ENCODE data around the gene CTIF. TPM values are rescaled to one million over a fixed set of nuclear protein-coding genes. Genes with fewer than 3 reads are reported as not detected.

Gene CTIF
- total RNA-seq, 2 donors from 2014 or later: 30.6 to 61.2 TPM

GRCh38 chr18:48600046-48600445, 61.2 kb downstream of the CTIF start:
- TF ChIP-seq, protein P1, sequence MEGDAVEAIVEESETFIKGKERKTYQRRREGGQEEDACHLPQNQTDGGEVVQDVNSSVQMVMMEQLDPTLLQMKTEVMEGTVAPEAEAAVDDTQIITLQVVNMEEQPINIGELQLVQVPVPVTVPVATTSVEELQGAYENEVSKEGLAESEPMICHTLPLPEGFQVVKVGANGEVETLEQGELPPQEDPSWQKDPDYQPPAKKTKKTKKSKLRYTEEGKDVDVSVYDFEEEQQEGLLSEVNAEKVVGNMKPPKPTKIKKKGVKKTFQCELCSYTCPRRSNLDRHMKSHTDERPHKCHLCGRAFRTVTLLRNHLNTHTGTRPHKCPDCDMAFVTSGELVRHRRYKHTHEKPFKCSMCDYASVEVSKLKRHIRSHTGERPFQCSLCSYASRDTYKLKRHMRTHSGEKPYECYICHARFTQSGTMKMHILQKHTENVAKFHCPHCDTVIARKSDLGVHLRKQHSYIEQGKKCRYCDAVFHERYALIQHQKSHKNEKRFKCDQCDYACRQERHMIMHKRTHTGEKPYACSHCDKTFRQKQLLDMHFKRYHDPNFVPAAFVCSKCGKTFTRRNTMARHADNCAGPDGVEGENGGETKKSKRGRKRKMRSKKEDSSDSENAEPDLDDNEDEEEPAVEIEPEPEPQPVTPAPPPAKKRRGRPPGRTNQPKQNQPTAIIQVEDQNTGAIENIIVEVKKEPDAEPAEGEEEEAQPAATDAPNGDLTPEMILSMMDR (IDR thresholded peaks at IDR 0.05): no peak
- H3K27me3 ChIP-seq: no peaks in the 10 kb centered on the region
- no peaks in the 10 kb centered on the region for H3K36me3 ChIP-seq
- no peaks in the 10 kb centered on the region for H3K9me3 ChIP-seq
- H3K27ac ChIP-seq: peak overlapping the region; percentile 44 to 74
- H3K4me3 ChIP-seq: no peak overlapping the region
- H3K4me1 ChIP-seq: peaks cover 0 to 42% of the 10 kb centered on the region in 2 donors
- DNase-seq (ENCODE audit: low spot score): no peak

DNA sequence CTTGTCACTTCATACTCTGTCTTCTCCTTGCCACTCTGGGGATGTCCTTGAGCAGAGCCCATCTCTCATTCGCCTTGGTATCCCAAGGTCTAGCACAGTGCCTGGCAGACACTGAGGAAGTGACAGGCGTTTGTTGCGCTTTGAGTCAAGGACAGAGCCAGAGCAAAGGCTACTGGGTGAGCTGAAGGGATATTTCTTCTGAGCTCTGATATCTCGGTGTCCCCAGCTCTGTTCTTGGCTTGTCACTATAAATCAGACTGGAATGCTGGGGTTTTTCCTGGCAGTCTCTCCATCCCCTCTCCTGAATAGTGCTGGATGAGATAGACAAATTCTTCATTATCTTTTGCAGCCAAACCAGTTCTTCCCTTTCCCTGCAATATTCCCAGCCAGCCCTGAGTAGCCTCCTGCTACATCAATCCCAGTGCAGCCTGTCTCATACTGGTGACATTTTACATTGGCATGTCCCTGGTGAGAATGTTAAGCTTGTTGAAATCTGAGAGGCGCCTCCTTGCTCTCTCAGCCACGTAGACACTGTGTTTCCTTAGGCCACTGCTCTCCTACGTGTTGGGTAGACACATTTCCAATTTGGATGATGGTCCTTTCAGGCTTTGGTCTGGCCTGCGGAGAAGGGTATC, 61.7 kb downstream of the CTIF start:
- Histone ChIP-seq H3K27me3 (no peaks in the 10 kb centered on the region), H3K36me3 (no peaks in the 10 kb centered on the region), H3K9me3 (no peaks in the 10 kb centered on the region), H3K4me1 (peaks cover 0 to 41% of the 10 kb centered on the region in 2 donors), H3K4me3 (no peak overlapping the region), H3K27ac (peak overlapping the region; percentile 44 to 74)
- TF ChIP-seq, protein P1 (IDR thresholded peaks at IDR 0.05): no peak
- no peak for DNase-seq (ENCODE audit: low spot score)

DNA sequence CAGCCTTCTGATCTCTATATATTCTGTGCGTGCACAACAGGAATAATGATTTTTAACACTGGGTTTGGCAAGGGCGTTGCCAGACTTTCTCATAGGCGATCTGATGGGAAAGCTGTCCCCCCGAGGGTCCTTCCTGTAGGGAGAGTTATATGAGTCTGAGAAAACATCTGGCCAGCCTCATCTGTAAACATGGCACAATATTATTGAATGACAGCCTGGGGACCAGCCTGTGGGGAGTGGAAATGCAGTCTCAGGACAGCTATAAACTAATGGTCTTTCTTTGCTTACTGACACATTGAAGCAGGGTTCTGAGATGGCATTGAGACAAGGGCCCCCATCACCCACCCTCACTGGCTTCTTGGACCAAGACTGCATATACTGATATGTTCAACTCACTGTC, 62.5 kb downstream of the CTIF start:
- H3K9me3 ChIP-seq: no peaks in the 10 kb centered on the region

GRCh38 chr18:48602759-48603390, 64.0 kb downstream of the CTIF start:
- TF ChIP-seq, protein P1 (IDR thresholded peaks at IDR 0.05): no peak
- Histone ChIP-seq H3K9me3 (no peaks in the 10 kb centered on the region), H3K36me3 (no peaks in the 10 kb centered on the region), H3K27me3 (no peaks in the 10 kb centered on the region), H3K4me1 (peaks cover 0 to 55% of the 10 kb centered on the region in 2 donors), H3K4me3 (no peak overlapping the region), H3K27ac (no peak overlapping the region)
- DNase-seq (ENCODE audit: low spot score): no peak

More for the DNA sequence above, 62.5 kb downstream of the CTIF start:
- TF ChIP-seq, protein P1 (IDR thresholded peaks at IDR 0.05): no peak
- no peak for DNase-seq (ENCODE audit: low spot score)
- peaks cover 0 to 47% of the 10 kb centered on the region in 2 donors for H3K4me1 ChIP-seq
- H3K36me3 ChIP-seq: no peaks in the 10 kb centered on the region
- peak overlapping the region; percentile 44 to 74 for H3K27ac ChIP-seq
- no peaks in the 10 kb centered on the region for H3K27me3 ChIP-seq
- no peak overlapping the region for H3K4me3 ChIP-seq

DNA sequence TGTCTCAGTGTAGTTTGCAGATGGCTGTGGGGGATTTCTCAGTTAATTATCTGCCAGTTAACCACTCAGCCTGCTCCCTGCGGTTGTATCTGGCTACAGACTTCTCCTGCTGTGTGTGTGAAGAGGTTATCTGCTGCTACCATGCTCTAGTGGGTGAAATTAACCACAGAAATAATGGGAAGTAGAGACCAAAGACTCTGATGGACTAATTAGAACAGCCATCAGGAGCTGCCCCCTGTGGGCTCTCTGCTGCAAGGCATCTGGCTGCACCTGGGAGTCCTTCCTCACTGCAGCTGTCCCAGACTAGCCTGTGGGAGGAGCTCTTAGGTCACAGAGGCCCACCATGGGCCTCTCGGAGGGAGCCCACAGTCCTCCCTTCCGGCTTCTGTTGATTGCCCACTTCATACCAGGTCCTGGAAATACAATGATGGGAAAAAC, 66.6 kb downstream of the CTIF start:
- DNase-seq (ENCODE audit: low spot score): no peak
- Histone ChIP-seq H3K27me3 (no peaks in the 10 kb centered on the region), H3K4me3 (no peak overlapping the region), H3K4me1 (peaks cover 0 to 55% of the 10 kb centered on the region in 2 donors), H3K9me3 (no peaks in the 10 kb centered on the region), H3K36me3 (no peaks in the 10 kb centered on the region), H3K27ac (no peak overlapping the region)
- TF ChIP-seq, protein P1 (IDR thresholded peaks at IDR 0.05): no peak

All from right atrium auricular region (tissue), 2 donors.